ENCODE results near the gene WWC2.
"Not testable (repeated sequence)": the region's sequence is repeated elsewhere in the genome, so short reads cannot be mapped to it uniquely, and the experiment has no call there.

Gene WWC2

GRCh38 chr4:183300070-183300469 lies 201.0 kb downstream of the WWC2 start:
- DNase-seq = no peak

GRCh38 chr4:183300655-183301054 lies 201.6 kb downstream of the WWC2 start:
- DNase-seq = no peak

GRCh38 chr4:183303301-183303700 lies 204.2 kb downstream of the WWC2 start:
- no peak for DNase-seq

- no peak for DNase-seq
Observed at GRCh38 chr4:183304067-183304466, 205.0 kb downstream of the WWC2 start.

- DNase-seq = no peak
Observed at GRCh38 chr4:183304538-183304937, 205.5 kb downstream of the WWC2 start.

GRCh38 chr4:183306811-183307210 lies 207.8 kb downstream of the WWC2 start:
- no peak for DNase-seq

- DNase-seq = no peak
Observed at GRCh38 chr4:183312841-183313240, 213.8 kb downstream of the WWC2 start.

- DNase-seq = no peak
Observed at GRCh38 chr4:183314336-183314735, 215.3 kb downstream of the WWC2 start.

GRCh38 chr4:183314806-183315205 lies 215.7 kb downstream of the WWC2 start:
- DNase-seq = no peak

GRCh38 chr4:183318656-183319055 lies 219.6 kb downstream of the WWC2 start:
- DNase-seq = no peak

- DNase-seq = no peak
Observed at GRCh38 chr4:183320211-183321059, 221.4 kb downstream of the WWC2 start, which contains the start of gene CLDN22. Gene CLDN22 (minus strand): TSS chr4:183320276. CDS start chr4:183320218, 58 bp downstream.

- no peak for DNase-seq
Observed at GRCh38 chr4:183321079-183321478, 222.0 kb downstream of the WWC2 start.

GRCh38 chr4:183321516-183321915 lies 222.5 kb downstream of the WWC2 start:
- no peak for DNase-seq

GRCh38 chr4:183322326-183322725 lies 223.3 kb downstream of the WWC2 start, which contains the start of gene CLDN24:
Gene CLDN24 (minus strand): TSS chr4:183322426. CDS start chr4:183322426, 0 bp downstream.
- DNase-seq = no peak

GRCh38 chr4:183323295-183323694 lies 224.2 kb downstream of the WWC2 start:
- no peak for DNase-seq

GRCh38 chr4:183324056-183324455 lies 225.0 kb downstream of the WWC2 start:
- not testable (repeated sequence) for DNase-seq

GRCh38 chr4:183324619-183325018 lies 225.6 kb downstream of the WWC2 start:
- DNase-seq = no peak

- DNase-seq = not testable (repeated sequence)
Observed at GRCh38 chr4:183326387-183326786, 227.3 kb downstream of the WWC2 start.

GRCh38 chr4:183326853-183327252 lies 227.8 kb downstream of the WWC2 start:
- DNase-seq = no peak

GRCh38 chr4:183327827-183328226 lies 228.8 kb downstream of the WWC2 start:
- no peak for DNase-seq

- DNase-seq = no peak
Observed at GRCh38 chr4:183328832-183329231, 229.8 kb downstream of the WWC2 start.

- no peak for DNase-seq
Observed at GRCh38 chr4:183329244-183329643, 230.2 kb downstream of the WWC2 start.

GRCh38 chr4:183329954-183330742 lies 231.1 kb downstream of the WWC2 start:
- no peak for DNase-seq

All from right kidney (tissue), 1 donor.